Keratinocyte (primary cell): Measurements from ENCODE around the gene FBXO45. TPM values are rescaled to one million over a fixed set of nuclear protein-coding genes. Genes with fewer than 3 reads are reported as not detected.

Source experiments
- DNase-seq: peaks from one replicate; pipeline ENCODE4 v3.0.0-alpha.2; 2011; ENCODE audit warnings: low read depth, missing footprints, low spot score
- FAIRE-seq: peaks from 2 replicates; lab custom pipeline; 2011; peaks lifted over from hg19 to GRCh38; lab: Jason Lieb, UNC
- H2AFZ ChIP-seq: 2 replicates; pipeline ENCODE4 v1.6.0; 2012; ENCODE audit warnings: low read length, control low read depth, inconsistent platforms; ENCODE audit not compliant: control insufficient read depth
- H3K27ac ChIP-seq: 2 replicates; pipeline ENCODE4 v1.5.1; 2011; ENCODE audit warnings: low read length; ENCODE audit not compliant: control insufficient read depth, insufficient read depth
- H3K27me3 ChIP-seq: 3 replicates; pipeline ENCODE4 v1.6.0; 2011; ENCODE audit warnings: low read length; ENCODE audit not compliant: control insufficient read depth, insufficient read depth; ENCODE audit errors: extremely low read depth
- H3K36me3 ChIP-seq, 2 experiments: 2 replicates in 1 of 2; 3 replicates in 1 of 2; pipeline ENCODE4 v1.5.1; 2011; ENCODE audit warnings: low read length in 2 of 2, mild to moderate bottlenecking in 1 of 2; ENCODE audit not compliant: control insufficient read depth in 2 of 2, insufficient read depth in 2 of 2; ENCODE audit errors: extremely low read depth in 1 of 2
- H3K4me1 ChIP-seq: 3 replicates; pipeline ENCODE4 v1.5.1; 2011; ENCODE audit warnings: low read length; ENCODE audit not compliant: control insufficient read depth, insufficient read depth; ENCODE audit errors: extremely low read depth
- H3K4me2 ChIP-seq: 3 replicates; pipeline ENCODE4 v1.6.0; 2011; ENCODE audit warnings: low read depth, low read length; ENCODE audit not compliant: control insufficient read depth, insufficient read depth; ENCODE audit errors: extremely low read depth
- H3K4me3 ChIP-seq, 3 experiments: fragments of 200-600 bp in 1 of 3; sonication (generic) in 1 of 3; 2 replicates in 2 of 3; 3 replicates in 1 of 3; pipeline ENCODE4 v1.5.1; 2011 to 2016; ENCODE audit warnings: low read length in 3 of 3, mild to moderate bottlenecking in 3 of 3, control low read depth in 2 of 3, inconsistent platforms in 1 of 3, low read depth in 1 of 3, mixed read lengths in 1 of 3, mixed run types in 1 of 3, moderate library complexity in 1 of 3; ENCODE audit not compliant: control insufficient read depth in 2 of 3, insufficient read depth in 2 of 3; ENCODE audit errors: extremely low read depth in 1 of 3
- H3K79me2 ChIP-seq: 2 replicates; pipeline ENCODE4 v1.6.0; 2012; ENCODE audit warnings: low read length; ENCODE audit not compliant: control insufficient read depth, insufficient read depth
- H3K9ac ChIP-seq: 3 replicates; pipeline ENCODE4 v1.6.0; 2011; ENCODE audit warnings: low read length; ENCODE audit not compliant: control insufficient read depth, insufficient read depth; ENCODE audit errors: extremely low read depth
- H3K9me1 ChIP-seq: 3 replicates; pipeline ENCODE4 v1.6.0; 2011; ENCODE audit warnings: low read length; ENCODE audit not compliant: control insufficient read depth, insufficient read depth; ENCODE audit errors: extremely low read depth
- H3K9me3 ChIP-seq: 2 replicates; pipeline ENCODE4 v1.5.1; 2012; ENCODE audit warnings: low read depth, low read length; ENCODE audit not compliant: control insufficient read depth
- H4K20me1 ChIP-seq: 3 replicates; pipeline ENCODE4 v1.6.0; 2011; ENCODE audit warnings: low read length; ENCODE audit not compliant: control insufficient read depth, insufficient read depth; ENCODE audit errors: extremely low read depth
- CTCF ChIP-seq, 3 experiments: IDR thresholded peaks in 1 of 3; conservative IDR thresholded peaks in 1 of 3; optimal IDR thresholded peaks in 1 of 3; 2 replicates in 2 of 3; 3 replicates in 1 of 3; pipeline versions ENCODE3 to v1.5.1; 2011; ENCODE audit warnings: low read length in 3 of 3, mild to moderate bottlenecking in 3 of 3, moderate library complexity in 2 of 3, control low read depth in 1 of 3, inconsistent platforms in 1 of 3; ENCODE audit not compliant: insufficient read depth in 2 of 3; ENCODE audit errors: extremely low read depth in 1 of 3
- EZH2 ChIP-seq: IDR thresholded peaks from one replicate; pipeline ENCODE4 v1.6.1; 2012; ENCODE audit warnings: inconsistent platforms, mild to moderate bottlenecking, low read length, moderate library complexity
- dilution Hi-C: fragments of 300-500 bp; cut with MboI; formaldehyde crosslinking; loops from one replicate; pipeline ENCODE4 v1.7.0; 2020; ENCODE audit warnings: low sequenced_read_pairs; ENCODE audit not compliant: extremely low pct_ligation_motif_present
- polyA plus RNA-seq, 5 experiments: library from polyadenylated mRNA; depleted of rRNA in 3 of 5; stranded (reverse) in 3 of 5; stranded (forward) in 1 of 5; unstranded in 1 of 5; fragments of >200 nt; gene quantifications; 1 replicate in 1 of 5; 2 replicates in 3 of 5; 3 replicates in 1 of 5; pipeline versions ENCODE4 v1.2.1 to v1.2.3, GENCODE V29; 2011 to 2012; ENCODE audit warnings: missing spikeins in 2 of 5, low read depth in 1 of 5, low replicate concordance in 1 of 5

FBXO45 gene
- polyA plus RNA-seq, 1 donor (not counting 4 experiments of a cell fraction or from before 2014, with no cell fraction given), result 17.9 TPM

DNA sequence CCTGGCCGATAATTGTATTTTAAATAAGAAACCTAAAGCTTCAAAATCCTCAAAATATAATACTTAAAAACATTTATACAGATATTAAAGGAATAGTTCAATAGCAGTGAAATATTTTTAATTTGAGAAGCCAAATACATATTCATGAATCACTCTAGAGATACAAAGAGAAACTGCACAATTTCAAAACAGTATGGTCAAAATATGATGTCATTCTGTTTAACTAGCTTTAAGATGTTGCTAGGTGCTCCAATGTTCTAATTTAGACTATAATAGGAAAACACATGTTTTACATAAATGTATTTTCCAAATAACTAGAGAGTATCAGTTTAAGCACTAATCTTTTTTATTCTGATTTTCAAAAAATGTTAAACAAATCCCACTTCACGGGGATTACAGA is 60.8 kb downstream of the FBXO45 start:
- no peak for FAIRE-seq
- no peak overlapping the region for H2AFZ ChIP-seq
- no peaks in the 10 kb centered on the region for H4K20me1 ChIP-seq
- no peaks in the 10 kb centered on the region for H3K79me2 ChIP-seq
- no peaks in the 10 kb centered on the region for H3K9me3 ChIP-seq
- H3K4me1 ChIP-seq, result peaks cover 12% of the 10 kb centered on the region
- no peak overlapping the region for H3K4me3 ChIP-seq
- no peak for DNase-seq
- H3K9ac ChIP-seq, result no peak overlapping the region
- H3K9me1 ChIP-seq, result no peaks in the 10 kb centered on the region
- dilution Hi-C loops, result loop anchor here (5.0 kb wide), 1 partner anchor 58 kb away; no protein-coding TSS in a partner anchor
- H3K27me3 ChIP-seq, result no peaks in the 10 kb centered on the region
- no peaks in the 10 kb centered on the region for H3K36me3 ChIP-seq
- TF ChIP-seq EZH2 (no peak), CTCF (optimal IDR thresholded peaks at IDR 0.05 in 1 of 3, IDR thresholded peaks at IDR 0.05 in 1 of 3, conservative IDR thresholded peaks at IDR 0.05 in 1 of 3; ENCODE audit: extremely low read depth in 1 of 3, insufficient read depth in 2 of 3, low read length in 3 of 3) (no peak)
- no peak overlapping the region for H3K27ac ChIP-seq
- H3K4me2 ChIP-seq, result no peak overlapping the region

DNA sequence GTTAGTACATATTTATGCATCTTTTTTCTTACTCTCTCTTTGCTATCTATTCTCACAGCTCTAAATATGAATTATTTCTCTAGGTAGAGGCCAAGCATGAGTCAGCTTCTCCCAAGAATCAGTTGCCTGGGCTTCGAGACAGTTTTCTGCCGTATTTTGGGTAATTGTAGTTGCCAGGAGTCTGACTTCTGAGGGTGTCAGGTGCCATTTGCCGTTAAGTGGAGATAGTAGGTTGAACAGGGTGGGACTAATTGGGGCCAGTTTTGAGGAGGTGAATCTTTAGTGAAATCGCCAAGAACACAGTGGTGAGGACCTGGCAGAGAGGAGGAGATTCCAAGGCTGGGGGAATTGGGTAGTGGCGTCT is 63.2 kb downstream of the FBXO45 start:
- peak overlapping the region; percentile 79 for H3K9ac ChIP-seq
- no peaks in the 10 kb centered on the region for H3K36me3 ChIP-seq
- H4K20me1 ChIP-seq, result no peaks in the 10 kb centered on the region
- DNase-seq, result no peak
- no peak for FAIRE-seq
- no peaks in the 10 kb centered on the region for H3K9me1 ChIP-seq
- dilution Hi-C loops, result no loop called here
- peaks cover 12% of the 10 kb centered on the region for H3K4me1 ChIP-seq
- H3K4me2 ChIP-seq, result peak overlapping the region; percentile 97
- peak overlapping the region; percentile 98 for H2AFZ ChIP-seq
- H3K4me3 ChIP-seq, result peak overlapping the region; percentile 62 to 92 (median 86)
- peaks cover 3% of the 10 kb centered on the region for H3K27me3 ChIP-seq
- H3K79me2 ChIP-seq, result no peaks in the 10 kb centered on the region
- H3K27ac ChIP-seq, result peak overlapping the region; percentile 71
- H3K9me3 ChIP-seq, result no peaks in the 10 kb centered on the region
- TF ChIP-seq EZH2, result no peak
- TF ChIP-seq CTCF (optimal IDR thresholded peaks at IDR 0.05 in 1 of 3, IDR thresholded peaks at IDR 0.05 in 1 of 3, conservative IDR thresholded peaks at IDR 0.05 in 1 of 3; ENCODE audit: extremely low read depth in 1 of 3, insufficient read depth in 2 of 3, low read length in 3 of 3), result no peak
